COLO668 (cell line): ENCODE measurements around the gene VSTM4.

Source experiments
- DNase-seq: peaks from one replicate; lab custom pipeline; 2025; ENCODE audit not compliant: unreplicated experiment; lab: John Stamatoyannopoulos, UW

VSTM4 gene

DNA sequence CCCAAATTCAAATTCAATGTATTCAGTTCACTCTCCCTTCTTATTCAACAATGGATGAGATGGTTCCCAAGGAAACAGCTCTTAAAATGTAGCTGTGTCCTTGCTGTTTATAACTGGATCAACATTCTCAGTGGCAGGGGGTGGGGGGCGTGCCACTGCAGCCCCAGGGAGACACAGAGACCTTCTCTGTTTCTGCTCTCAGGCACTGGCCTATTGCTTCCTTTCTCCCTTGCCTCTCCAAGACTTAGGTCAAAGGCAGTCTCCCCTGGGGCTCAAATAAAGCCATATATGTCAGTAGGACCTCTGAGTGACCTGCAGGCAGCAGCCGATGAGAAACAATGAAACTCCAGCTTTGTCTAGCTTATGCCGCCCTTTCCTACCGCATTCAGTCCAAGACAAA, 20.7 kb downstream of the VSTM4 start:
- no peak for DNase-seq

GRCh38 chr10:49093922-49094321, 21.4 kb downstream of the VSTM4 start:
- no peak for DNase-seq

- DNase-seq, result no peak
These were observed 22.8 kb downstream of the VSTM4 start for GRCh38 chr10:49092477-49092876.

DNA sequence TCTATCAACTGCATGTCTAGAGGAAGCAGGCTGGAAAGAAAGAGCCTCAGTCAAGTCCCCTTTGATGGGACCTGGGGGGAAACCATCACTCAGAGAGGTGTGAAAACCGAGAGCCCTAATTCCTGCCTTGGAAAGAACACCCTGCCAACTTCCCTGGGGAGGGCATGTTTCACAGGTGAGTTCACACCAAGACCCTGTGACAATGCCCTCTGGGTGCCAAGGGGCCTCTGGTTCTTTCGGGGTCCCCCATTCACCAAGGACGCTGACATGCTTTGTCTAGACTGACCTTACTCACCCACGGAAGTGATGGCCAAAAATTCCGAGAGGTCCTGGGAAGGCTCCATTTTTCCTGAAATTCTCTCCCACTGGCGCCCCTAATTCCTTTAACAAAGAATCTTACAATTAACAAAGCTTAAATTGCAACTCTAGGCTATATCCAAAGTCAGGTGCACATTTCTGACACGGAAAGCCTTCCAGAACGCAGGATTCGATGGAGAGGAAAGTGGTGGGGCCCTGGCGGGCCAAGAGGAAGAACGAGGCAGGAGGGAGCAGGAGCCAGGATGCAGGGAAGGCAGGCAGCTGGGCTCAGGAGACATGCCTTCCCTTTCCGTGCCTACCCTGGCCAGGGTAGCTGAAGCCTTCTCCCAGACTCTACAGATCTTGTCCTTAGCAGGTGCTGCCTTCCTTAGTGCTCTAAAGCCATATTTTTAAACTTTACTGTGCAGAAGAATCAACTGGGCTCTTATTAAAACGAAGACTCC, 23.7 kb downstream of the VSTM4 start:
- DNase-seq, result no peak

GRCh38 chr10:49090696-49091380, 24.5 kb downstream of the VSTM4 start:
- DNase-seq, result no peak

GRCh38 chr10:49090189-49090575, 25.1 kb downstream of the VSTM4 start:
- DNase-seq, result no peak

DNA sequence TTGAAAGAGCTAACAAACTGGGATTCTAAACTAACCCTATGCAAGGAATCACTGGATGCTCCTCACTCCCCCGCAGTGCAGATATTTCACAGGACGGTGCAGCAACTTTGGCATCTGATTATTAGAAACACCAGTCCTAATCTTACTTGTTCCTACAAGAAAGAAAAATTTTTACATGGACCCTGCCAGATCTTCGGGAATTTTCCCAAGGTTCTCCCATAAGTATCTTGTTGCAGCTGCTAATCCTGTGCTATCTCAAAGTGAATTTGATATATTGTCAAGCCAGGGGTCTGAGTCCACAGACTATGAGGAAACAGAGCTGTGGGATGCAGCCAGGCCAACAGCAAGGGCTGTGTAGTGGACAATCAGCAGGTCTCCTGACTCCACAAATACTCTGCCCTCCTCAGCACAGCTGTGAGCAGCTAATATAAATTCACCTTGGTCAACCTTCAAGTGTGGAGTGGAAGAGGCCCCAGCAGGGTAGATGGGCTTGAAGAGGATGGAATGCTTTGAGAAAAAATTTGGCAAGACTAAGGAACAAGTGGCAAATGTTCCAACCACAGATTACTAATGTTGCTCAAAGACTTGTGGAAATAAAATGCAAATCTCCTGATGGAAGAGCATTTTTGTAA, 25.6 kb downstream of the VSTM4 start:
- DNase-seq, result no peak

DNA sequence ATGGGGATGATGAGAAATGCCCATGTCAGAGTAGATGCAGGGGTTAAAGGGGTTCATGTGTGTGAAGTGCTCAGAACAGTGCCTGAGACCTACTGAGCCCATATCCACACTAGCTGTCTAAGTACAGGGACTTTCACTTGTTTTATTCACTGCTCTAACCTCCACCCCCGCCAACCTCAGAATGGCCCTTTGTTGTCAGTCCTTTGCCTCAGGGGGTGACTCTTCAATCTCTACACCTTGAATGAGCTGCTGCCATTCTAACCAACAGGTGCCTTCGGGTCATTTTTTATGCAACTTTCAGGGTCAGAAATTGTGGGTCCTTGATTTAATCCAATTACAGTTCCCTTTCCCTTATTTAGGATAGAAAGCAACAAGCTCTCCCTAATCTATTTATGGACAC, 26.2 kb downstream of the VSTM4 start:
- DNase-seq, result no peak

DNA sequence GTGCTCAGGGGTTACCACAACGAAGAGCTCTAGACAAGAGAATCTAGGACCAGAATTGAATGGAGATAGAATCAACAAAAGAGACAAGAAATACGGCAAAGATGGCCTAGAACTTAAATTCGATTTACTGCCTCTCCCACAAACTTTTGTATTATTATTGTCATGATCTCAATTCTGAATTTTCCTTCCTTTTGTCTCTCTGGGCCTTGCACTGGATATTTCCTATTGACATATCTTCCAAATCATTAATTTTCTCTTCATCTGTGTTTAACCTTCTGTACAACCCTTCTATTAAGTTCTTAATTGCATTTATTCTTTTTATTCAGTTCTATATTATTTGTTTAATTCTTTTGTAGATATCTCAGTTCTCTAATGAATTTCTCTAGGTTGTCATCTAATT, 28.4 kb downstream of the VSTM4 start:
- DNase-seq, result no peak

DNA sequence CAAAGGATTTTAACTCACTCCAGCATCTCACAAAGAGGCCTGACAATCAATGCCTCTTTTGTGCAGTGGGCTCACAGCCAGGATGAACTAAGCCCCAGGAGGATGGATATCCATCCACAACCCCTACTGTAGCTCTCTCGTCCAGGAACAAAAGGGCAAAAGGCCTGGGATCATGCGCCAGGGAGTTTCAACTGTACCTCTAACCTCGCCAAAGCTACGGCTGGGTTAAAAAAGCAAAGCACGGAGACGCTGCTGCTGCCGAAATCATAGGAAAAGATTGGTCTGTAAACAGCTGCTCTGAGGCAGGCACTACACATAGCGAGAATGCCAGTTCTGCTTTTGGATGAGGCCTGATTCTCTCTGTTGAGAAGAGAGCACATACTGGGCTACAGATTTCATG, 32.1 kb downstream of the VSTM4 start:
- no peak for DNase-seq

GRCh38 chr10:49082766-49083165, 32.6 kb downstream of the VSTM4 start:
- no peak for DNase-seq

DNA sequence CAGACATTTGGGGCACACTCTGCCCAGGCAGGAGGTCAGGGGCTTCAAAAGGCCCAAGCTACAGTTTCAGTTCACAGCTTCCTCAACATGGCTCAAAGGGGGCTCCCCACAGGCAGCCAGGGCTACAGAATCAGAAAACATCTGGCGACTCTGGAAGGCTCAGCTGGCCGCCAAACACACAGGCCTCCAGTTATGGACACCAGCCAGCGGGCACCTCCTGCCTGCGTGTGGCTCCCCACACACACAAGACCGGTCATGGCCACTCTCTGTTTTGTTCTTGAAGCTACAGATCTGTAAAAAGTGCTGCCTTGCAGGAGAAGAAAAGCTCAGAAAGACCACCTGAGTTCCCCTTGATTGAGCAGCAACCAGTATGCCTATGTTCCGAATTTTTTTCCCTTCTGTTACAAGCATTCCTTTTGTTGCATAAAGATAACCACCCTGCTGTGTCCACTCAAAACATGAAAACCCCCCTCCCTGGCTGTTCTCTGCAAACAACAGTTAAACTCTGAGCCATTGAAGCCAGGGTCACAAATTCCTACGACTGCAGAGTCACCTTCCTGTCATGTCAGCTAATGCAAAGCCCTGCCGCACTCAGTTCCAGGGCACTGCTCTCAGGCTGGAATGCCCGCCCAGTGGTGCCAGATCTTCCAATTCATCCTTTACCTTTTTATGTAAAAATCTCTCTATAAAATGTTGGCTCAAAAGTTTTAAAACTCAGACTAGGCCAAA, 33.6 kb downstream of the VSTM4 start:
- DNase-seq, result no peak

DNA sequence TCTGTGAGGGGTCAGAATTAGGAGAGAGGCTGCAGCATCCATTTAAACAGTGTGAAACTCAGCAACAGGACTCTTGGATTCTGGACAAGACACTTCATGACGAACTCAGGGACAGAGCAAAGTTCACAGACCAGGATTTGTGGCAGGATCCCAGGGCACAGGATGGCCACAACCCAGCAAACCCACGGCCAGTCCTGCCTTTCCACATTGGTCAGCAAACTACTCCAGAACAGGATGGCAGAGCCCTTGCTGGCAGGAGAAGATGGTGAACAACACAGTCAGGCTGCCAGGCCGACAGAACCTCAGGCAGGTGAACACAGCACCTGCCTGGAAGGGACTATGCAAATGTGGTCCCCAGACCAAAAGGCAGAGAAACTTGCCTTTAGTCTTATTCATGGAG, 34.4 kb downstream of the VSTM4 start:
- no peak for DNase-seq

DNA sequence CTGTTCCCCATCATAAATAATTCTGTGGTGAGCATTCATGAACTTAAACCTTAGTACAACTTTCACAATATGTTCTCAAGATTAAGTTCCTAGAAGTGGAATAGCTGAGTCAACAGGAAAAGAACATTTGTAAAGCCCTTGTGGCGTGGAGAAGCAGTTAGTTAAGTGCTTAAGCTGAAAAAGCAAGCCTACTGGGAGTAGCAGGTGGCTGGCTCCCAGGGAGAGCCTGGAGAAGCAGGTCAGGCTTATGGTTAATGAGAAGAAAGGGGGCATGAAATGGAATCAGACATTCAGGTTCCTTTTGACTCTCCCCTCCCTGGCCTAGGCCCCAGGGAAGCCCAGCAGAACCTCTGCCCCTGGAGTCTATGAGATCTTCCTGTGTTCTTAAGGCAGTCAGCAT, 35.3 kb downstream of the VSTM4 start:
- no peak for DNase-seq

GRCh38 chr10:49079499-49079898, 35.8 kb downstream of the VSTM4 start:
- no peak for DNase-seq

DNA sequence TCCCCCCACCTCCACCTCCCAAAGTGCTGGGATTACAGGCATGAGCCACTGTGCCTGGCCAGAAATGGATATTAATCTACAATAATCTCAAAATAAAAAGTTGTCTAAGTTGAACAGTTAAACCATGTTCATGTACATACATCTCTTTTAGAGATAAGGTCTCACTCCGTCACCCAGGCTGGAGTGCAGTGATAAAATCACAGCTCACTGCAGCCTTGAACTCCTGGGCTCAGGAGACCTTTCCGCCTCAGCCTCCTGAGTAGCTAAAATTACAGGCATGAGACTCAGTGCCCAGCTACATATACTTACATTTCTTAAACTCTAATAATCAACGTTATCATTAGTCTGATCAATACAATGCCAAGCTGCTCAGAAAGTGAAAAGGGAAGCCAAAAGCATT, 36.2 kb downstream of the VSTM4 start:
- DNase-seq, result no peak

- DNase-seq, result no peak
These were observed 36.9 kb downstream of the VSTM4 start for GRCh38 chr10:49078433-49078832.

DNA sequence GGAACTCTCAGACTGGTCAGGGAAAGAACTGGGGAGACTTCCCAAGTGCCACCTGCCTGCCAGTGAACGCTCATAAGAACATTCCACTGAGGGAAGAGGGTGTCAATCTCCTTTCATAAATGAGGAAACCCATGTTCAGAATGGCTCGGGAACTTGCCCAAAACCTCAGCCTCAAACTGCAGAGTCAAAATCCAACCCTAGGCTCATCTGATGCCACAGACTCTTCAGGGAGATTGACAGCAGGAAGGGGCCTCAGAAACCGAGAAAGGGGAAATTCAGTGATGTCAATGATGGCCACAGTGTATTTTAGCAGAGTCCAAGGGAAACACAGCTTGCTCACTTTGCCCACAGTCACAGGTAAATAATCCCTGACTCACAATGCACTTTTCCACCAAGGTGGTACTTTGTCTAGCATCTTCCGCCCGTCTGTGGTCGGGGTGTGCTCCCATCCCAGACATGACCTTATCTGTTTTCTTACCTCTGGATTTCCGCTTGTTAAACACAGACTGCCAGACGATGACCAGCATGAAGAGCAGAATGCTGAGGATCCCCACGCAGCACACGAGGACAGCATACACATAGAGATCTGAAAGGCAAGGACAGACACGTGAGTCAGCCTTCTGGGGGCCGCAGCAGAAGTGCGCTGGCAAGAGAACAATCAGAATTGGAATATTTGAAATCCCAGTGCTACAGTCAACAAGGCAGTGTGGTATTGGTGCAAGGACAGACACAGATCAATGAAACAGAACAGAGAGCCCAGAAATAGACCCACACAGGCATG, 38.4 kb downstream of the VSTM4 start:
- no peak for DNase-seq

- no peak for DNase-seq
These were observed 39.0 kb downstream of the VSTM4 start for GRCh38 chr10:49076319-49076718.

DNA sequence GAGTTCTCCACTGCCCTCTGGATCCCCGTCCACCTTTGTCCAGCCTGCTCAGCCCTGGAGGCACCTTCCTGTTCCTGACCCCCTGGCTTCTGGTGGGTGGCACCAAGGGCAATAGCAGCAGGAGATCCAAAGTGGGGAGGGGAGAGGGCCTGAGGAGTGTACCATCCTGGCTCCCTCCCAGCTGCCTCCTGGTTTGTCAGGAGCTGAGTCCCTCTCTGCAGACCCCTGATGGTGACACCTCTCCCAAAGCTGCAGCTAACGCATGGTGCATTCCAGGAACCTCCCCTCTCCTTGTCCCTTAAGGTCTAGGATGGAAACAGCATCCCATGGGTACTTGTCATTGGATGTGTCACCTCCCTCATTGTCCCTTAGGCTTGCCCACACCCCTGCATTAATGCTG, 39.6 kb downstream of the VSTM4 start:
- no peak for DNase-seq
